8988T (cell line): ENCODE measurements around the gene RHBDD2.
"Not testable (repeated sequence)": the region's sequence is repeated elsewhere in the genome, so short reads cannot be mapped to it uniquely, and the experiment has no call there.

Source experiments
- DNase-seq: peaks from one replicate; pipeline ENCODE4 v3.0.0; 2011

Gene RHBDD2

GRCh38 chr7:75866489-75867389 is 12.1 kb upstream of the RHBDD2 start:
- peak; percentile 59 for DNase-seq

- no peak for DNase-seq
Measured at GRCh38 chr7:75867390-75867717, 11.5 kb upstream of the RHBDD2 start.

- DNase-seq = no peak
Measured at GRCh38 chr7:75868153-75868552, 10.7 kb upstream of the RHBDD2 start.

- no peak for DNase-seq
Measured at GRCh38 chr7:75869776-75870379, 9.0 kb upstream of the RHBDD2 start.

- DNase-seq = no peak
Measured at GRCh38 chr7:75870557-75871161, 8.2 kb upstream of the RHBDD2 start.

GRCh38 chr7:75872073-75872782 is 6.6 kb upstream of the RHBDD2 start:
- no peak for DNase-seq

GRCh38 chr7:75874180-75874579 is 4.7 kb upstream of the RHBDD2 start:
- not testable (repeated sequence) for DNase-seq

GRCh38 chr7:75875113-75876080 is 3.4 kb upstream of the RHBDD2 start:
- DNase-seq = no peak

GRCh38 chr7:75876126-75876881 is 2.5 kb upstream of the RHBDD2 start:
- no peak for DNase-seq

- no peak for DNase-seq
Measured at GRCh38 chr7:75878312-75878768, 494 bp upstream of the RHBDD2 start.

GRCh38 chr7:75879771-75880184 is 944 bp downstream of the RHBDD2 start:
- DNase-seq = no peak

GRCh38 chr7:75880242-75880641 is 1.4 kb downstream of the RHBDD2 start:
- no peak for DNase-seq

GRCh38 chr7:75881436-75882095 is 2.7 kb downstream of the RHBDD2 start:
- DNase-seq = no peak

- not testable (repeated sequence) for DNase-seq
Measured at GRCh38 chr7:75883265-75883824, 4.5 kb downstream of the RHBDD2 start.

- no peak for DNase-seq
Measured at GRCh38 chr7:75884476-75884875, 5.6 kb downstream of the RHBDD2 start.

GRCh38 chr7:75885036-75885435 is 6.2 kb downstream of the RHBDD2 start:
- DNase-seq = no peak

- no peak for DNase-seq
Measured at GRCh38 chr7:75887669-75888369, 9.0 kb downstream of the RHBDD2 start.

- DNase-seq = no peak
Measured at GRCh38 chr7:75888464-75889222, 9.8 kb downstream of the RHBDD2 start.
